Aorta (tissue), 5 donors: ENCODE measurements around the gene BOLA2B. TPM values are rescaled to one million over a fixed set of nuclear protein-coding genes. Genes with fewer than 3 reads are reported as not detected.
"Not testable (repeated sequence)": the region's sequence is repeated elsewhere in the genome, so short reads cannot be mapped to it uniquely, and the experiment has no call there.

Experiments
- ATAC-seq: fragments of 200-7000 bp; cut with Tn5 transposase; one replicate; pipeline ENCODE4 v1.9.1; 2022; ENCODE audit warnings: moderate library complexity; ENCODE audit not compliant: low FRiP score
- DNase-seq, 2 donors: peaks; one replicate each; pipeline ENCODE4 v3.0.0-alpha.2; 2020
- H3K27ac ChIP-seq, 2 donors: one replicate each; pipeline ENCODE4 v1.5.1; 2013; ENCODE audit warnings: low read length in 2 of 2, mild to moderate bottlenecking in 2 of 2, moderate library complexity in 2 of 2, control low read depth in 1 of 2, inconsistent platforms in 1 of 2, low read depth in 1 of 2
- H3K27me3 ChIP-seq, 2 donors: one replicate each; pipeline ENCODE4 v1.6.1; 2013; ENCODE audit warnings: control low read depth in 1 of 2, low read length in 1 of 2, mild to moderate bottlenecking in 1 of 2, moderate library complexity in 1 of 2; ENCODE audit not compliant: insufficient read depth in 2 of 2, control insufficient read depth in 1 of 2
- H3K36me3 ChIP-seq, 2 donors: one replicate each; pipeline ENCODE4 v1.6.1; 2013; ENCODE audit warnings: control low read depth in 1 of 2, low read length in 1 of 2, mild to moderate bottlenecking in 1 of 2; ENCODE audit not compliant: insufficient read depth in 2 of 2, control insufficient read depth in 1 of 2
- H3K4me1 ChIP-seq, 2 donors: one replicate each; pipeline ENCODE4 v1.6.1; 2013; ENCODE audit warnings: low read length in 2 of 2, control low read depth in 1 of 2, mild to moderate bottlenecking in 1 of 2, moderate library complexity in 1 of 2; ENCODE audit not compliant: insufficient read depth in 2 of 2, control insufficient read depth in 1 of 2
- H3K4me3 ChIP-seq, 2 donors: one replicate each; pipeline ENCODE4 v1.5.1; 2013; ENCODE audit warnings: low read length in 2 of 2, control low read depth in 1 of 2, mild to moderate bottlenecking in 1 of 2
- H3K9me3 ChIP-seq: one replicate; pipeline ENCODE4 v1.6.1; 2013; ENCODE audit warnings: mild to moderate bottlenecking, low read length; ENCODE audit not compliant: control insufficient read depth
- WGBS, 2 donors: extraction: QIAGEN DNeasy Blood & Tissue Kit; methylation state at CpG; one replicate each; pipeline ENCODE4 v1.1.7; 2013; 5-methylcytosine and 5-hydroxymethylcytosine counted together
- intact Hi-C, 2 donors: fragments of 100-400 bp; cut with DNase I; formaldehyde crosslinking; loops; one replicate each; pipeline versions ENCODE4 v1.14.2 to v1.15.0; 2022
- polyA plus RNA-seq, 2 donors: library from polyadenylated mRNA; stranded (reverse); fragments of 200-250 nt; gene quantifications; one replicate each; pipeline ENCODE4 v1.2.3, GENCODE V29; 2013
- total RNA-seq, 2 donors: library from RNA; stranded (reverse); fragmentation: NEBNext Ultra II Directional; extraction: Animal tissue kit (Norgen Biotek cat#: 25700); gene quantifications; one replicate each; pipeline ENCODE4 v1.2.1, GENCODE V29; 2021
- donor health status: healthy with polysubstance abuse.
- donor health status: Bipolar disorder and iron deficiency.
- donor health status: DM: no; HTN: no; CAD: no.
- donor health status: DM: no; HTN: no; CAD: no.
- donor health status: DM: yes; HTN: yes; CAD: no.

BOLA2B gene
- total and polyA plus RNA-seq, 4 donors: 31.3 to 145 (median 66.9) TPM

DNA sequence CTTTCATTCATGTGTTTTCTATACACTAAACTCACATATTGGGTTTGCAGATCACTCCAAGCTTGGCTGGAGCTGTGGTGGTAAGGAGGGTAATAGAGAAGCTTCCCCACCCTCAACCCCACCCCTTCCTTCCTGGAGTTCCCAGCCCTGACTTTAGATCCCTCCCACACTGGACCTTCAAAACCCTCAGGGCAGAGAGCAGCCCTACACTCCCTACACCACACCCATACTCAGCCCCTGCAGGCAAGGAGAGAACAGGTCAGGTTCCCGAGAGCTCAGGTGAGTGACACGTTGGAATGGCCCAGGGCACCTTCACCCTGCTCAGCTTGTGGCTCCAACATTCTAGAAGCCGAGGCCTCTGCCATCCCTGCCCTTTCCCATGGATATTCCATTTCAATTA lies 5.6 kb upstream of the BOLA2B start, which contains the start of gene SULT1A3:
Gene SULT1A3, plus strand, starts transcription at position 207 of the 400 bp plus-strand sequence. CDS start 1,474 bp downstream, outside the sequence.
- H3K36me3 ChIP-seq, intact Hi-C loops, H3K27ac ChIP-seq, H3K27me3 ChIP-seq, H3K4me1 ChIP-seq, DNase-seq, H3K4me3 ChIP-seq, H3K9me3 ChIP-seq: not testable (repeated sequence)
- peak; percentile 0 for ATAC-seq
- WGBS, 2 donors: no CpG with 5 or more reads among the region's 3 CpGs

DNA sequence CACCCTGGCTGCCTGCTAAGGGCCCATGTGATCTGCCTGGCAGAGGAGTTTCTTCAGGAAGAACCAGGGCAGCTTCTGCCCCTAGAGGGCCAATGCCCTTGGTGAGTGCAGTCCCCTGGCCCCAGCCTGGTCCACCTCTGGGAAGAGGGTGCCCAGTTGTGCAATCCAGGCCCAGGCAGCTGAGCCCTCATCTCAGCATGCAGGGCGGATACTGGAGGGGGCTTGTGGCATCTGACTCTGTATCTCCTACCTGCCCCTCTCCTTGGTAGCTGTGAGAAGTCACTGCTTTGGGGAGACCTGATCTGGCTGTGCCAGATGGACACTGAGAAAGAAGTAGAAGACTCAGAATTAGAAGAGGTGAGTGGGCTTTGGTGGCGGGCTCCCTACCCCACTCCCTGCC lies 3.5 kb upstream of the BOLA2B start:
- intact Hi-C loops, H3K36me3 ChIP-seq, H3K27ac ChIP-seq, H3K4me3 ChIP-seq, H3K9me3 ChIP-seq, H3K4me1 ChIP-seq, ATAC-seq, H3K27me3 ChIP-seq: not testable (repeated sequence)
- whole genome bisulfite sequencing, 2 donors: 47 to 100% methylated on average over 1 of the region's 2 CpGs
- DNase-seq: peak; percentile 21 to 40

- DNase-seq: peak in 1 of 2 donors; percentile 76
- H3K27me3 ChIP-seq, H3K9me3 ChIP-seq, H3K36me3 ChIP-seq, H3K4me3 ChIP-seq, intact Hi-C loops, H3K4me1 ChIP-seq, H3K27ac ChIP-seq: not testable (repeated sequence)
- ATAC-seq: peak; percentile 91
- WGBS, 2 donors: 1 to 4% methylated on average over 13 to 18 of the region's 60 CpGs
Measured at GRCh38 chr16:30194172-30194925, 883 bp upstream of the BOLA2B start.

- H3K9me3 ChIP-seq, intact Hi-C loops, DNase-seq, H3K4me1 ChIP-seq, H3K27ac ChIP-seq, H3K4me3 ChIP-seq, H3K27me3 ChIP-seq, H3K36me3 ChIP-seq: not testable (repeated sequence)
- no CpG with 5 or more reads among the region's 21 CpGs for WGBS, 2 donors
- ATAC-seq: peak; percentile 2
Measured at GRCh38 chr16:30193098-30193497, 368 bp downstream of the BOLA2B start.

GRCh38 chr16:30191158-30191557 lies 2.3 kb downstream of the BOLA2B start:
- H3K27me3 ChIP-seq, H3K4me1 ChIP-seq, intact Hi-C loops, H3K9me3 ChIP-seq, H3K27ac ChIP-seq, H3K4me3 ChIP-seq, ATAC-seq, H3K36me3 ChIP-seq: not testable (repeated sequence)
- peak; percentile 5 to 12 for DNase-seq
- WGBS, 2 donors: 93 to 95% methylated on average over 3 to 4 of the region's 12 CpGs

GRCh38 chr16:30187971-30188561 lies 5.4 kb downstream of the BOLA2B start:
- H3K36me3 ChIP-seq: no peaks in the 10 kb centered on the region
- no peaks in the 10 kb centered on the region for H3K9me3 ChIP-seq
- 90 to 91% methylated on average over 23 of the region's 23 CpGs for WGBS, 2 donors
- ATAC-seq (no peak), DNase-seq (peak; percentile 49 to 50)
- no peak overlapping the region for H3K4me3 ChIP-seq
- no peaks in the 10 kb centered on the region for H3K27me3 ChIP-seq
- H3K4me1 ChIP-seq: no peaks in the 10 kb centered on the region
- intact Hi-C loops: no loop called here
- no peak overlapping the region for H3K27ac ChIP-seq

GRCh38 chr16:30187556-30187865 lies 6.0 kb downstream of the BOLA2B start:
- no peaks in the 10 kb centered on the region for H3K27me3 ChIP-seq
- no peak overlapping the region for H3K27ac ChIP-seq
- WGBS, 2 donors: 77 to 81% methylated on average over 9 of the region's 9 CpGs
- no peaks in the 10 kb centered on the region for H3K36me3 ChIP-seq
- H3K4me1 ChIP-seq: no peaks in the 10 kb centered on the region
- no peak for ATAC-seq
- no peak overlapping the region for H3K4me3 ChIP-seq
- no peak for DNase-seq
- H3K9me3 ChIP-seq: no peaks in the 10 kb centered on the region
- intact Hi-C loops: no loop called here

GRCh38 chr16:30186782-30187555 lies 6.5 kb downstream of the BOLA2B start:
- H3K4me3 ChIP-seq: no peak overlapping the region
- H3K9me3 ChIP-seq: no peaks in the 10 kb centered on the region
- ATAC-seq: no peak
- 66 to 69% methylated on average over 36 of the region's 36 CpGs for WGBS, 2 donors
- H3K27ac ChIP-seq: no peak overlapping the region
- H3K27me3 ChIP-seq: no peaks in the 10 kb centered on the region
- no peaks in the 10 kb centered on the region for H3K36me3 ChIP-seq
- intact Hi-C loops: no loop called here
- DNase-seq: peak; percentile 75 to 91
- H3K4me1 ChIP-seq: no peaks in the 10 kb centered on the region

GRCh38 chr16:30186444-30186781 lies 7.1 kb downstream of the BOLA2B start:
- H3K36me3 ChIP-seq: no peaks in the 10 kb centered on the region
- no peaks in the 10 kb centered on the region for H3K4me1 ChIP-seq
- H3K9me3 ChIP-seq: no peaks in the 10 kb centered on the region
- H3K4me3 ChIP-seq: no peak overlapping the region
- no peak for ATAC-seq
- intact Hi-C loops: no loop called here
- 87% methylated on average over 9 of the region's 9 CpGs for WGBS, 2 donors
- no peak for DNase-seq
- no peak overlapping the region for H3K27ac ChIP-seq
- no peaks in the 10 kb centered on the region for H3K27me3 ChIP-seq
